MCF 10A (cell line): ENCODE data around the gene CDH11. TPM values are rescaled to one million over a fixed set of nuclear protein-coding genes. Genes with fewer than 3 reads are reported as not detected.

Source experiments
- BruUV-seq: library from RNA; stranded (reverse); fragments of 400-500 nt; replicated peaks from 2 replicates; lab custom pipeline; 2021; lab: Mats Ljungman, UMichigan
- CTCF ChIA-PET: fragments of 300-600 bp; sonication (Branson Sonifier 250); formaldehyde crosslinking; extraction: SDS; loops from one replicate; lab custom pipeline; 2021; ENCODE audit warnings: antibody characterized with exemption, inconsistent platforms; lab: Yijun Ruan, JAX
- POLR2A ChIA-PET: fragments of 300-600, 350-650 bp; sonication (Branson Sonifier 250); formaldehyde crosslinking; extraction: SDS; loops from one replicate; lab custom pipeline; 2020; ENCODE audit warnings: antibody characterized with exemption, inconsistent platforms; lab: Yijun Ruan, JAX
- DNase-seq: peaks from one replicate; pipeline ENCODE4 v3.0.0-alpha.2; 2018; ENCODE audit not compliant: unreplicated experiment
- H3K27ac Mint-ChIP-seq: one replicate; pipeline ENCODE4 v1.8.0; 2022; ENCODE audit warnings: mild to moderate bottlenecking, low read depth, mixed read lengths; ENCODE audit not compliant: unreplicated experiment
- H3K27me3 Mint-ChIP-seq: one replicate; pipeline ENCODE4 v1.8.0; 2022; ENCODE audit warnings: mixed read lengths; ENCODE audit not compliant: insufficient read depth, unreplicated experiment
- H3K36me3 Mint-ChIP-seq: one replicate; pipeline ENCODE4 v1.8.0; 2022; ENCODE audit warnings: mild to moderate bottlenecking, moderate library complexity, mixed read lengths; ENCODE audit not compliant: insufficient read depth, unreplicated experiment
- H3K4me1 Mint-ChIP-seq: one replicate; pipeline ENCODE4 v1.8.0; 2022; ENCODE audit warnings: mixed read lengths; ENCODE audit not compliant: insufficient read depth, unreplicated experiment
- H3K4me3 Mint-ChIP-seq: one replicate; pipeline ENCODE4 v1.8.0; 2022; ENCODE audit warnings: mild to moderate bottlenecking, moderate library complexity, mixed read lengths; ENCODE audit not compliant: unreplicated experiment
- H3K9me3 Mint-ChIP-seq: one replicate; pipeline ENCODE4 v1.8.0; 2022; ENCODE audit warnings: mixed read lengths; ENCODE audit not compliant: unreplicated experiment
- CTCF ChIP-seq: fragments of 200-600 bp; IDR thresholded peaks from one replicate; pipeline ENCODE4 v1.8.0; 2022; ENCODE audit warnings: antibody characterized with exemption, mild to moderate bottlenecking; ENCODE audit not compliant: unreplicated experiment
- intact Hi-C: fragments of 100-400 bp; cut with micrococcal nuclease; formaldehyde crosslinking; loops from 2 replicates; pipeline ENCODE4 v1.14.1; 2022
- total RNA-seq: library from RNA; stranded (reverse); gene quantifications from 2 replicates; pipeline ENCODE4 v1.2.3, GENCODE V29; 2022

The CDH11 gene
- total RNA-seq, 1 experiment from 2014 or later: 0.33 TPM

- DNase-seq: no peak
- no peaks in the 10 kb centered on the region for H3K4me1 Mint-ChIP-seq
- no peaks in the 10 kb centered on the region for H3K27me3 Mint-ChIP-seq
- no peak for TF ChIP-seq CTCF
- no TSS peak for BruUV-seq
- H3K27ac Mint-ChIP-seq: no peak overlapping the region
- POLR2A ChIA-PET: no interaction called here
- peaks cover 5% of the 10 kb centered on the region for H3K9me3 Mint-ChIP-seq
- CTCF ChIA-PET: interaction anchor here (0.5 to 0.8 kb wide), 4 partner anchors 15 to 1472 kb away, joined by 3 to 4 read pairs (median 4); no protein-coding TSS in a partner anchor
- H3K4me3 Mint-ChIP-seq: no peak overlapping the region
- no peaks in the 10 kb centered on the region for H3K36me3 Mint-ChIP-seq
- intact Hi-C loops: no loop called here
Observed at GRCh38 chr16:64933885-64934284, 188.0 kb downstream of the CDH11 start.

GRCh38 chr16:64926476-64926875, 195.4 kb downstream of the CDH11 start:
- no peak for TF ChIP-seq CTCF
- intact Hi-C loops: no loop called here
- ChIA-PET CTCF (no interaction called here), POLR2A (no interaction called here)
- Mint-ChIP-seq H3K4me3 (no peak overlapping the region), H3K36me3 (no peaks in the 10 kb centered on the region), H3K9me3 (peaks cover 12% of the 10 kb centered on the region), H3K27ac (no peak overlapping the region), H3K4me1 (no peaks in the 10 kb centered on the region), H3K27me3 (no peaks in the 10 kb centered on the region)
- no peak for DNase-seq
- no TSS peak for BruUV-seq

GRCh38 chr16:64925166-64925565, 196.7 kb downstream of the CDH11 start:
- CTCF ChIA-PET: interaction anchor here (0.9 kb wide), 1 partner anchor 12 kb away, joined by 3 read pairs; no protein-coding TSS in a partner anchor
- Mint-ChIP-seq H3K27ac (no peak overlapping the region), H3K36me3 (no peaks in the 10 kb centered on the region), H3K4me3 (no peak overlapping the region), H3K9me3 (peaks cover 15% of the 10 kb centered on the region), H3K27me3 (no peaks in the 10 kb centered on the region), H3K4me1 (no peaks in the 10 kb centered on the region)
- POLR2A ChIA-PET: no interaction called here
- intact Hi-C loops: no loop called here
- no peak for DNase-seq
- BruUV-seq: no TSS peak
- TF ChIP-seq CTCF: no peak

- H3K9me3 Mint-ChIP-seq: peaks cover 15% of the 10 kb centered on the region
- ChIA-PET CTCF (no interaction called here), POLR2A (no interaction called here)
- DNase-seq: no peak
- H3K4me1 Mint-ChIP-seq: no peaks in the 10 kb centered on the region
- no peak for TF ChIP-seq CTCF
- H3K27ac Mint-ChIP-seq: no peak overlapping the region
- H3K27me3 Mint-ChIP-seq: no peaks in the 10 kb centered on the region
- no peaks in the 10 kb centered on the region for H3K36me3 Mint-ChIP-seq
- no TSS peak for BruUV-seq
- intact Hi-C loops: no loop called here
- no peak overlapping the region for H3K4me3 Mint-ChIP-seq
Observed at GRCh38 chr16:64924086-64924485, 197.8 kb downstream of the CDH11 start.
